GM19468 (cell line): ENCODE data around the gene CORO2A.

ENCODE experiments used
- ATAC-seq: cut with Tn5 transposase; IDR thresholded peaks from one replicate; pipeline ENCODE4 v1.9.1; 2021; ENCODE audit warnings: mild to moderate bottlenecking, moderate library complexity, moderate number of reproducible peaks; ENCODE audit not compliant: unreplicated experiment; ENCODE audit errors: extremely low read depth

CORO2A gene

DNA sequence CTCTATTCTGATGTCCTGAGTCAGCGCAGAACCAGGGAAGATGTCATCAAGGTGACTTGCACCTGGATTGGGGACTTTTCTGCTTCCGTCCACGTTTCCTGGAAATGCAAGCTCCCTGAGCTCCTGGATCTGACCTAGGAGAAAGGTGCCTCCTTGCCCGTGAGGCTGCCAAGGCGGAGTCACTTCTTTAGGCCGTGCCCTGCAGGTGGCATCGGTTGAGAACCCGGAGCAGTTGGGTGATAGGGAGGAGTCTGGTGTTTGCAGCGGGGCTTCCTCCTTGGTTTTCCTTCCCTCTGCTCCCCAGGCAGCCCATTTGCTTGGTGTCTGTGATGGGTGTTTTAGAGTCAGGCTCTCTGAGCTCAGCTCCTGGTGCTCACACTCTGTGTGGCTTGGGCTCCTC is 120.7 kb downstream of the CORO2A start:
- ATAC-seq: no peak
